ENCODE data around the gene UBE2M.

UBE2M gene

DNA sequence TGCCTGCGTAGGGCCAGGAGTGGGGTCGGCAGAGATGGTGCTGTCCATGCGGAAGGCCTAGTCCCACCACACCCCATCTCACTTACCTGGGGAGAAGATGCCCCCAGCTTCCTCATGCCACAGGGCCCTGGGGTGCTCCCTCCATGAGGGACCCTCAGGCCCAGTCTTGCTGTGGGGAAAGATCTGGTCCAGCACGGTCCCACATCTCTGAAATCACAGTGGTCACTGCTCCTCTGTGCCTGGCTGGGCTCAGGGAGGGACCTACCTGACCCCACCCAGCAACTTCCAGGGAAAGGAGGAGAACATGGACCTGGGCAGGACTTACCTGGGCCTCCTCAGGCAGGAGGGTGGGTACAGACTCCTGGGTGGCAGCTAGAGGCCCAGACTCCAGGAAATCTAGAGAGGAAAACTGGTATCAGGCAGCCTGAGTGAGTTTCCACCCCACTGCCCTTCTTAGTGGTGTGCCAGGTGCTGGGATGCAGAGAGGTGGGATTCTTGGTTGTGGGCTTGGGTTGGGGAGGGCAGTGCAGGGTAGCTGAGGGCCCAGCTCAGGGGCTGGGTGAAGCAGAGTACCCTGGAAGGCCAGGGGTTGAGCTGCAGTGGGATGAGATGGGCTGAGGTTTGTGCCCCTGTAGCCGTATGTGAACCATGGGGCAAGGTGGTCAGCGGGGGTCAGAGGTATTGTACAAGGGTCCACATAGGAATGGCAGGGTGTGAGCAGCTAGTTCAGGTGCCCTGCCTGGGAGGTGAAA lies 11.0 kb upstream of the UBE2M start:
- TF ChIP-seq CTCF (conservative IDR thresholded peaks at IDR 0.05; ENCODE audit: low read depth, low read length): no peak
- H3K4me3 ChIP-seq (ENCODE audit: low read depth, low read length): no peak overlapping the region
- DNase-seq (ENCODE audit: low read depth): no peak

GRCh38 chr19:58568453-58569130 lies 10.2 kb upstream of the UBE2M start:
- no peak for TF ChIP-seq CTCF (conservative IDR thresholded peaks at IDR 0.05; ENCODE audit: low read depth, low read length)
- H3K4me3 ChIP-seq (ENCODE audit: low read depth, low read length): no peak overlapping the region
- no peak for DNase-seq (ENCODE audit: low read depth)

- DNase-seq (ENCODE audit: low read depth): no peak
- H3K4me3 ChIP-seq (ENCODE audit: low read depth, low read length): no peak overlapping the region
- TF ChIP-seq CTCF (conservative IDR thresholded peaks at IDR 0.05; ENCODE audit: low read depth, low read length): no peak
Observed at GRCh38 chr19:58566989-58567388, 8.6 kb upstream of the UBE2M start.

- no peak for TF ChIP-seq CTCF (conservative IDR thresholded peaks at IDR 0.05; ENCODE audit: low read depth, low read length)
- DNase-seq (ENCODE audit: low read depth): no peak
- no peak overlapping the region for H3K4me3 ChIP-seq (ENCODE audit: low read depth, low read length)
Observed at GRCh38 chr19:58563823-58564222, 5.4 kb upstream of the UBE2M start.

DNA sequence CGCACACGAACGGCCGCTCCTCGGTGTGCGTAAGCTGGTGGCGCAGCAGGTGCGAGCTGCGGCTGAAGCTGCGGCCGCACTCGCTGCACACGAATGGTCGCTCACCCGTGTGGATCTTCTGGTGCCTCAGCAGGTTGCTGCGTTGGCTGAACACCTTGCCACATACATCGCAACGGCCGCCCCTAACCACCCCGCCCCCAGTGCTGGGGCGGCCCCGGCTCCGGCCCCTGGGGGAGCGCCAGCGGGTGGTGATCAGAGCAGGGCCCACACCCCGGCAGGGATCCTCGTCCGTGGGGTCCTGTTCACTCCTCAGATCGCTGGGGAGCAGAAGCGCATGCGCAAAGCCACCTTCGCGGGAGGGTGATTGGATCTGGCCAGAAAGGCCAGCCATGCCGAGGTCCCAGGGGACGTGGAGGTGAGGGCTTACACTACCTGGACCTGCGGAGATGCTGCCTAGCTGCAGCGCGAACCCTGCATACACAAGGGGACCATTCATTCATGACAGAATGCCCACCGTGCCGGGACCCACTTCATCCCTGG lies 4.7 kb upstream of the UBE2M start:
- TF ChIP-seq CTCF (conservative IDR thresholded peaks at IDR 0.05; ENCODE audit: low read depth, low read length): no peak

DNA sequence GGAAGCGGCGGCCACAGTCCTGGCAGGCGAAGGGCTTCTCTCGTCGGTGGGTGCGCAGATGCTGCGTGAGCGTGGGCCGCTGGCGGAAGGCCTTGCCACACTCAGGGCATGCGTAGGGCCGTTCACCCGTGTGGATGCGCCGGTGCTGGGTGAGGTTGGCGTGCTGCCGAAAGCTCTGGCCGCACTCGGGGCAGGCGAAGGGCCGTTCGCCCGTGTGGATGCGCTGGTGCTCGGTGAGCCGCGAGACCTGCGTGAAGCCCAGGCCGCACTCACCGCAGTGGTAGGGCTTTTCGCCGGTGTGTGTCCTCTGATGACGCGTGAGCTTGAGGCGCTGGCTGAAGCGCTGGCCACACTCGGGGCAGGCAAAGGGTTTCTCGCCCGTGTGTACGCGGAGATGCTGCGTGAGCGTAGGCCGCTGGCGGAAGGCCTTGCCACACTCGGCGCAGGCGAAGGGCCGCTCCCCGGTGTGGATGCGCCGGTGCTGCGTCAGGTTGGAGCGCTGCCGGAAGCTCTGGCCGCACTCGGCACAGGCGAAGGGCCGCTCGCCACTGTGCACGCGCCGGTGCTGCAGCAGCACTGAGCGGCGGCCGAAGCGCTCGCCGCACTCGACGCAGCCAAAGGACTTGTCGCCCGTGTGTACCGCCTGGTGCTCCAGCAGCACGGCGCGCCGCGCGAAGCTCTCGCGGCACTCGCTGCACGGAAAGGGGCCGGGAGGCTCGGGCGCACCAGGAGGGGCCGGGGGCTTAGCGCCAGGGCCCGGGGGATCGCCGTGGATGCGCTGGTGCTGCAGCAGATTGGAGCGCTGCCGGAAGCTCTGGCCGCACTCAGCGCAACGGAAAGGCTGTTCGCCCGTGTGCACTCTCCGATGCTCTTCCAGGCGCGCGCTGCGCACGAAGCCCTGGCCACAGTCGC lies 4.0 kb upstream of the UBE2M start:
- peak overlapping the region; percentile 28 for H3K4me3 ChIP-seq (ENCODE audit: low read depth, low read length)
- peak; percentile 40 for DNase-seq (ENCODE audit: low read depth)
- TF ChIP-seq CTCF (conservative IDR thresholded peaks at IDR 0.05; ENCODE audit: low read depth, low read length): no peak

More for the DNA sequence above, 4.7 kb upstream of the UBE2M start:
- DNase-seq (ENCODE audit: low read depth): no peak
- H3K4me3 ChIP-seq (ENCODE audit: low read depth, low read length): peak overlapping the region; percentile 28

Measured in choroid plexus epithelial cell (primary cell).